Measurements from ENCODE around the gene MMP17. TPM values are rescaled to one million over a fixed set of nuclear protein-coding genes. Genes with fewer than 3 reads are reported as not detected.

MMP17 gene
- polyA plus RNA-seq, 3 donors = 2.8 to 78.3 (median 3.0) TPM

DNA sequence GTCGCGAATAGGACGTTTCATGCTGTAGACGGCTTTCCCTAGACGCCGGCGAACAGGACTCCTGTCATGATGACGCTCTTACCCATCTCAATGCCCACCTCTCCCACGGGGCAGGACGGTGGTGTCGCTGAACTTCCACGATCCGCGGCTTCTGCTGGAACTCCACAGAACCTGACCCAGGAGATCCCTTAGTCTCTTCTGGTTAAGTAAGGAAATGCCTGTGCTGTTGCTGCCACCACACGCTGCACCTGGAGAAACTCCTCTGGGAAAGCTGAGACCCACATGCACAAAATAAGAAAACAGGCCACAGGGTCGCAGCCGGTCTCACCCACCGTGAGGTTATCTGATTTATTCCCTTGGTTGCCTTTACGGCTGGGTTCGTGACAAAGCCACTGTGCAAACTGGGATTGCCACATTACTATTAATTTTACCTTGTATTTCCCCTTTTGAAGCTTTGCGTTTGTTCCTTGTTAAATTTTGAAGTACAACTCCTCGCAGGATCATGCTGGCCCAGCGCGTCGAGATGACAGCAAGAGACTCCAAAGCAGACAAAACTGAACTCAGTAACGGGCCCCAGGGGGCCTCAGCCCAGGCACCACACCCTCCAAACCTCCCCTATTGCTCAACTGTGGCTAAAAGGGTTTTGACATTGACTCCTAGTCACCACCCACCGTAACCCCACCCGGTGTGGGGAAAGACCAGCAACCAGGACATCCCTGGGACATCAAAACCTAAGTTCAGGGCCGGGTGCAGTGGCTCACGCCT lies 9.2 kb upstream of the MMP17 start:
- peak; percentile 92 to 95 (median 93) for DNase-seq
- H3K79me2 ChIP-seq (ENCODE audit: insufficient read depth, low read length) = peaks cover 42% of the 10 kb centered on the region
- peak overlapping the region; percentile 61 for H3K9ac ChIP-seq (ENCODE audit: insufficient read depth, low read length, poor library complexity, severe bottlenecking)
- peak overlapping the region; percentile 79 to 93 for H3K4me3 Mint-ChIP-seq
- no peaks in the 10 kb centered on the region for H3K27me3 ChIP-seq (ENCODE audit: control insufficient read depth in 2 of 2, insufficient read depth in 2 of 2, low read length in 2 of 2)
- no peaks in the 10 kb centered on the region for H3K36me3 ChIP-seq (replicated peaks in 1 of 2; ENCODE audit: control insufficient read depth in 1 of 2, insufficient read depth in 2 of 2, low read length in 2 of 2)
- H3K9me3 ChIP-seq (replicated peaks in 1 of 2; ENCODE audit: control insufficient read depth in 1 of 2, insufficient read depth in 1 of 2, low read length in 2 of 2) = no peaks in the 10 kb centered on the region
- H3K9me3 Mint-ChIP-seq = peaks cover 0 to 5% (median 1%) of the 10 kb centered on the region in 7 donors
- H3K27me3 Mint-ChIP-seq (ENCODE audit: low read depth in 3 of 3) = no peaks in the 10 kb centered on the region
- H3K4me1 Mint-ChIP-seq = peaks cover 53% of the 10 kb centered on the region
- H2AFZ ChIP-seq (ENCODE audit: insufficient read depth, low read depth, low read length, poor library complexity, severe bottlenecking) = peak overlapping the region; percentile 33
- peak overlapping the region; percentile 61 for H3K4me2 ChIP-seq (replicated peaks; ENCODE audit: extremely low read depth, low read length, poor library complexity, severe bottlenecking)
- H3K27ac ChIP-seq (ENCODE audit: low read depth in 1 of 2, low read length in 2 of 2) = peak overlapping the region; percentile 88 to 92
- H3K36me3 Mint-ChIP-seq = peaks cover 6 to 15% of the 10 kb centered on the region in 2 donors
- peak overlapping the region; percentile 93 to 99 (median 98) for H3K27ac Mint-ChIP-seq
- peaks cover 54 to 55% of the 10 kb centered on the region in 2 donors for H3K4me1 ChIP-seq (ENCODE audit: control insufficient read depth in 1 of 2, insufficient read depth in 2 of 2, low read length in 2 of 2)
- TF ChIP-seq, protein P1, sequence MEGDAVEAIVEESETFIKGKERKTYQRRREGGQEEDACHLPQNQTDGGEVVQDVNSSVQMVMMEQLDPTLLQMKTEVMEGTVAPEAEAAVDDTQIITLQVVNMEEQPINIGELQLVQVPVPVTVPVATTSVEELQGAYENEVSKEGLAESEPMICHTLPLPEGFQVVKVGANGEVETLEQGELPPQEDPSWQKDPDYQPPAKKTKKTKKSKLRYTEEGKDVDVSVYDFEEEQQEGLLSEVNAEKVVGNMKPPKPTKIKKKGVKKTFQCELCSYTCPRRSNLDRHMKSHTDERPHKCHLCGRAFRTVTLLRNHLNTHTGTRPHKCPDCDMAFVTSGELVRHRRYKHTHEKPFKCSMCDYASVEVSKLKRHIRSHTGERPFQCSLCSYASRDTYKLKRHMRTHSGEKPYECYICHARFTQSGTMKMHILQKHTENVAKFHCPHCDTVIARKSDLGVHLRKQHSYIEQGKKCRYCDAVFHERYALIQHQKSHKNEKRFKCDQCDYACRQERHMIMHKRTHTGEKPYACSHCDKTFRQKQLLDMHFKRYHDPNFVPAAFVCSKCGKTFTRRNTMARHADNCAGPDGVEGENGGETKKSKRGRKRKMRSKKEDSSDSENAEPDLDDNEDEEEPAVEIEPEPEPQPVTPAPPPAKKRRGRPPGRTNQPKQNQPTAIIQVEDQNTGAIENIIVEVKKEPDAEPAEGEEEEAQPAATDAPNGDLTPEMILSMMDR (IDR thresholded peaks at IDR 0.05) = no peak
- intact Hi-C loops (cut with micrococcal nuclease) = no loop called here
- peak overlapping the region; percentile 30 to 63 (median 31) for H3K4me3 ChIP-seq (replicated peaks in 1 of 3; ENCODE audit: low read depth in 2 of 3, low read length in 3 of 3)
- H4K20me1 ChIP-seq (ENCODE audit: insufficient read depth, low read length) = no peaks in the 10 kb centered on the region
- WGBS (ENCODE audit: insufficient coverage) = 43% methylated on average over 13 of the region's 30 CpGs

DNA sequence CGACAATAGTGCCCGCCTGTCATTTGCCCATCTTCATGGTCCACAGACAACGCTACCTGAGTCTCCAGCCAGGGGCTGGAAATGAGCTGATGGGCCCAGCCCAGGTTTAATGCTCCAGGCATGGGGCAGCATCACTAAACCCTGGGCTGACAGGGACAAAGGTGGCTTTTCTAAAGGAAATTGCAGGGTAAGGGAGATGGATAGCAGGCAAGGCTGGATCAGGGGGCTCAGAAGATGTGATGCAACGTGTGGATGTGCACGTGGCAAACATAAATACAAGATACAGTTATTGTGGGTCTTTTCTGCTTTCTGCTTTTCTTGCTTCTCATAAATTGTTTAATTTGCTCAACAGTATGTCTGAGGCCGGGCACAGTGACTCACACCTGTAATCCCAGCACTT lies 3.7 kb upstream of the MMP17 start:
- no peaks in the 10 kb centered on the region for H3K27me3 ChIP-seq (ENCODE audit: control insufficient read depth in 2 of 2, insufficient read depth in 2 of 2, low read length in 2 of 2)
- H3K4me3 ChIP-seq (replicated peaks in 1 of 3; ENCODE audit: low read depth in 2 of 3, low read length in 3 of 3) = no peak overlapping the region

More for the DNA sequence above, 3.7 kb upstream of the MMP17 start:
- Histone ChIP-seq H3K9me3 (replicated peaks in 1 of 2; ENCODE audit: control insufficient read depth in 1 of 2, insufficient read depth in 1 of 2, low read length in 2 of 2) (no peaks in the 10 kb centered on the region), H3K27ac (ENCODE audit: low read depth in 1 of 2, low read length in 2 of 2) (no peak overlapping the region), H3K36me3 (replicated peaks in 1 of 2; ENCODE audit: control insufficient read depth in 1 of 2, insufficient read depth in 2 of 2, low read length in 2 of 2) (no peaks in the 10 kb centered on the region), H3K9ac (ENCODE audit: insufficient read depth, low read length, poor library complexity, severe bottlenecking) (no peak overlapping the region), H3K79me2 (ENCODE audit: insufficient read depth, low read length) (peaks cover 10% of the 10 kb centered on the region), H4K20me1 (ENCODE audit: insufficient read depth, low read length) (peaks cover 4% of the 10 kb centered on the region), H2AFZ (ENCODE audit: insufficient read depth, low read depth, low read length, poor library complexity, severe bottlenecking) (no peak overlapping the region), H3K4me2 (replicated peaks; ENCODE audit: extremely low read depth, low read length, poor library complexity, severe bottlenecking) (no peak overlapping the region), H3K4me1 (ENCODE audit: control insufficient read depth in 1 of 2, insufficient read depth in 2 of 2, low read length in 2 of 2) (peaks cover 20 to 25% of the 10 kb centered on the region in 2 donors)
- Mint-ChIP-seq H3K27me3 (ENCODE audit: low read depth in 3 of 3) (peaks cover 2 to 14% (median 6%) of the 10 kb centered on the region in 3 donors), H3K4me3 (no peak overlapping the region), H3K9me3 (no peaks in the 10 kb centered on the region), H3K4me1 (peaks cover 42% of the 10 kb centered on the region), H3K27ac (no peak overlapping the region), H3K36me3 (peaks cover 0 to 5% of the 10 kb centered on the region in 2 donors)
- DNase-seq = no peak
- TF ChIP-seq, protein P1 (IDR thresholded peaks at IDR 0.05) = no peak
- intact Hi-C loops (cut with micrococcal nuclease) = loop anchor here in 1 of 2 donors (10.0 kb wide), 1 partner anchor 110 kb away; the partner anchor contains the start of gene SFSWAP
- WGBS (ENCODE audit: insufficient coverage) = 98% methylated on average over 4 of the region's 6 CpGs
